Measurements from ENCODE around the gene JAG1.

The JAG1 gene

GRCh38 chr20:10651227-10651990 is 22.4 kb downstream of the JAG1 start:
- no peak for DNase-seq

- no peak for DNase-seq
Observed at GRCh38 chr20:10649797-10650160, 24.0 kb downstream of the JAG1 start.

DNA sequence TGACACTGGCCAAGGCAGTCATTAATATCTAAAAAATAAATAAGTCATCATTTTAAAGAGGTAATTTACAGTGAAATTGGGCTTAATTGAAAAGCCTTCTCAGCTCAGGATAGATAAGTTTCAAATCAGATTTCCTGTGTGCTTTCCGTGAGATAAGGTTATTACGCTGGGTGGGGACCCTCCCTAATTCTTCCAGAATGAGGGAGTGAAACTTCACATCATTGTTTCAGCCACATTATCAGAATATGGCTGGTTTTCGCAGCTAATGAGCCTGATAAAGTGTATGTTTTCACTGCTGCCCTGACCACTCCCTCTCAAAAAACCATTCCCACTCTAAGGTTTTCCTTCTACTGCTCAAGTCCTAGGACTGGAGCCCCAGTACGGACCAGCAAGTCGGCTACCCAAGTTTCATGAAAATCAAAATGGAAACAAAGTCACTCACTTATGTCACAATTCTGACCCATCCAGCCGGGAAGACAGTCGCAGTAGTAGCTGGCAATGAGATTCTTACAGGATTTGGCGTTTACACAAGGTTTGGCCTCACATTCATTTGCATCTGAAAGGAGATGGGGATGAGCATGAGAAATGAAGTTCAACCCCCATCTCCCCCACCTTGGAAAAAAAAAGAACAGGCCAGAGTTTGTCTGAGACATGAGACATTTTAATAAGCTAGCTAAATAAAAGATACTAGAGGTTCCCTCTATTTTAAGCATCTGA is 24.6 kb downstream of the JAG1 start:
- no peak for DNase-seq

DNA sequence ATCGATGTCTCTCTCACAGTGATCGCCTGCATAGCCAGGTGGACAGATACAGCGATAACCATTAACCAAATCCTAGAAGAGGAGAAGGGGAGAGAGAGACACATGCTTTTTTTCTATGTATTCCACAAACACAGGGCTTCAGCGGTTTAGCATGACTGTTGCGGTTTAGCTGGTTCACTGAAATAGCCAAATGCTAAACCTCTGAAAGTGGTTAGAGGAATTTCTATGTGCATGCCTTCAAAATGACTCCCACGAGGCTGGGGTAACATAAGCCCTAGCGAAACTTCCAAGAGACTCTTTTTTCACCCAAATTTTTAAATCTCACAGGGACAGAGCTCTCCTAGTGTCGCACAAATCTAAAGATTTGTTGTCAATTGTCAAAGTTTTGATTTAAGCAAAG is 25.1 kb downstream of the JAG1 start:
- DNase-seq: no peak

DNA sequence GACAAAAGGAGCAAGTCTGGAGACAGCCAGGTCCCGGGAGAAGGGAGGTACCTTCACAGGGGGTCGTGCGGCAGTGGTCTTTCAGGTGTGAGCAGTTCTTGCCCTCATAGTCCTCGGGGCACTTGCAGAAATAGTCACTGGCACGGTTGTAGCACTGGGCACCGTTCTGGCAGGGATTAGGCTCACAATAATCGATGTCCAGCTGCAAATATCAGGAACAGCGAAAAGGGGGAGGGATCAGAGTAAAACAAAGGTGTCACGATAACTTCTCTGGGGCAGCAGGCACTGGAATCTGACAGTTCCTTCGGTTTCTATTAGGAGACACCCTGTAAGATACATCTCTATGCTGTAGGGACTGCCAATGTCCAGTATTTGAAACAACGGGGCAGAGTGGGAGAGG is 25.9 kb downstream of the JAG1 start:
- no peak for DNase-seq

DNA sequence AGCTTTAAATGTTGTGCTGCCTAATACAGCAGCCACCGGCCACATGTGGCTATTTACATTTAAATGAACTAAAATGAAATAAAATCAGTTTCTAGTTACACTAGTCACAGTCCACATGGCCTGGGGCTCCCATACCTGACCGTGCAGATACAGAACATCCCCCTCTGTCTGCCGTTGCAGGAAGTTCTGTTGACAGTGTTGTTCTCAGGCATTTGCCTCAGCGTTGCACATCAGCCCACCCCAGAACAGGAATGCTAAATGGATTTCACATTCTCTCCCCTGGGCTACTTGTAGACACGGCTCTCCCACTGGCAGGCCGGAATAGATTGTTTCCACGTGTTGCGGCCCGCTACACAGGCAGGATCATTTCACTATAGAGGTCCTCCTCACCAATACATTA is 26.3 kb downstream of the JAG1 start:
- DNase-seq: no peak

GRCh38 chr20:10646886-10647420 is 26.8 kb downstream of the JAG1 start:
- no peak for DNase-seq

DNA sequence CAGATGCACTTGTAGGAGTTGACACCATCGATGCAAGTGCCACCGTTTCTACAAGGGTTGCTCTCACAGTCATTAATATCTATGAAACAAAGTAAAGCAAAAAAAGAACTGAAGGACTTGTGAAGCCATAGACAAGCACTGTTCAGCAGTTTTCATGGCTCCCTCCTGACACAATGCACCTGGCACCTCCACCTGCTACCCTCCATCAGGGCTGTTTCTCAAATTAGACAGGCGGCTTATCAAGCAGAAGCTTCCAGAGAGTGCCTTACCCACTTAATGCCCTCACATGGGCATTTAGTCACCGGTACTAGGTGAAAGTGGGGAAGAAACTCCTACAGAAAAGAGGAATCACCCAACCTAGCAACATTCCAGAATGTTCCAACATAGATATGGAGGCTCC is 27.8 kb downstream of the JAG1 start:
- no peak for DNase-seq

- DNase-seq: no peak
Observed at GRCh38 chr20:10645205-10645570, 28.6 kb downstream of the JAG1 start.

DNA sequence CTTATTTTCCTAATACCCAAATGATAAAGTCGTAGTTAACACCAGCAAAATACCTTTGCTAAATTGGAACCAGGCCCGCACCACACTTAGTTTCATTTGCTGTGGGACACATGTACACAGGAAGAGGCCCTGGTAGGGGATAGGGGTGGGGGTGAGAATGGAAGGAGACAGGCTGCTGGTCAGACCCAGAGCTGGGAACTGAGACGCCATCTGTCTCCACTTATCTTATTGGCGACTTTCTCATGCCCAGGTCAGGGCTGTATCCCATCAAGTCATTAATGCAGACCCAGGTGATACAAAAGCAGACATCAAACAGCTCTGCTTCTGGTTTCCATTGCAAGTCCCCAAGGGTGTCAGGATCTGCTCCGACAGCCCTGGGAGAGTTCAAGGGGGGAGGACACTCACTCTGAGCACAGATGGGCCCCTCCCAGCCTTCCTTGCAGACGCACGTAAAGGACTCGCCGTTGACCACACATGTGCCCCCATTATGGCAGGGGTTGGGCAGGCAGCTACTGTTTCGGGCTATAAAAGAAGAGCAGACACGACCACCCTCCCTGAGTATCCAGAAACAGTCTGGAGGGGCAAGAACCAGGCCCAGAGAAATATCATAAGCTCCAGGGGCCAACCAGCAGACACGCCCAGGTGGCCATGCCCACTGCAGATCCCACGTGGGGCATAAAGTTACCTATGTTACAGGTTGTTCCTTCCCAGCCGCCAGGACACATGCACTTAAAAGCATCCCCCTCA is 29.2 kb downstream of the JAG1 start:
- no peak for DNase-seq

- no peak for DNase-seq
Observed at GRCh38 chr20:10643560-10643873, 30.3 kb downstream of the JAG1 start.

GRCh38 chr20:10642856-10643559 is 30.8 kb downstream of the JAG1 start:
- DNase-seq: no peak

- DNase-seq: no peak
Observed at GRCh38 chr20:10641893-10642292, 31.9 kb downstream of the JAG1 start.

DNA sequence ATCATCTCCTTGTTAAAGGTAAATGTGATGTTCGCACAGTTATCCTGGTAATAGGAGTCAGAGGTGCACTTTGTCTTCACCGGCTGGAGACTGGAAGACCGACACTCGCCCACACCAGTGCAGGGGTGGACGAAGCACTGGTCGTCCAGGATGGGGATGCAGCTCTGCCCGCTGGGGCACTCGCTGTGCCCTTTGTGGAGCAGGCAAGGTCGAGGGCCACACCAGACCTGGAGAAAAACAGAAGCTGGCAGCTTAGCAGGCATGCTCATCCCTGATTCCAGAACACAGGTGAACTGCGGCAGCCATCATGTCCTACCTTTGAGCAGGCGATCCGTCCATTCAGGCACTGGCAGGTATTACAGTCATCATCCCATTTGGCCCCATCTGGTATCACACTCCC is 32.3 kb downstream of the JAG1 start:
- DNase-seq: no peak

DNA sequence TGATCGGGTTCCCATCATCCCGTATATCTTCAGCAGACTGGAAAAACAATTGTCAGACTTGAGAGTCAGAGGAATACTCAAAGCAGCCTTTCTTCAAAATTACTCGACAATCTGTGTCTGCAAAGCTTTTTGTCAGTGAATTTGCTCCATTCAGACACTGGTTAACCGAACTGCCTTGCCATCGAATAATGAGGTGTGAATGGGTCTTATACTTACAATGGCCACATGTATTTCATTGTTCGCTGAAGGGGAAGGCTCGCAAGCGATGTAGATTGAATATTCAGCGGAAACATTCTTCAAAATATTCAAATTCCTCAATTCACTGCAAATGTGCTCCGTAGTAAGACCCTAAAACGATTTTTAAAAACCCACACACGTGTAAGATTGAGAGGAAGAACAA is 32.9 kb downstream of the JAG1 start:
- DNase-seq: no peak

- no peak for DNase-seq
Observed at GRCh38 chr20:10639737-10640556, 33.9 kb downstream of the JAG1 start.

DNA sequence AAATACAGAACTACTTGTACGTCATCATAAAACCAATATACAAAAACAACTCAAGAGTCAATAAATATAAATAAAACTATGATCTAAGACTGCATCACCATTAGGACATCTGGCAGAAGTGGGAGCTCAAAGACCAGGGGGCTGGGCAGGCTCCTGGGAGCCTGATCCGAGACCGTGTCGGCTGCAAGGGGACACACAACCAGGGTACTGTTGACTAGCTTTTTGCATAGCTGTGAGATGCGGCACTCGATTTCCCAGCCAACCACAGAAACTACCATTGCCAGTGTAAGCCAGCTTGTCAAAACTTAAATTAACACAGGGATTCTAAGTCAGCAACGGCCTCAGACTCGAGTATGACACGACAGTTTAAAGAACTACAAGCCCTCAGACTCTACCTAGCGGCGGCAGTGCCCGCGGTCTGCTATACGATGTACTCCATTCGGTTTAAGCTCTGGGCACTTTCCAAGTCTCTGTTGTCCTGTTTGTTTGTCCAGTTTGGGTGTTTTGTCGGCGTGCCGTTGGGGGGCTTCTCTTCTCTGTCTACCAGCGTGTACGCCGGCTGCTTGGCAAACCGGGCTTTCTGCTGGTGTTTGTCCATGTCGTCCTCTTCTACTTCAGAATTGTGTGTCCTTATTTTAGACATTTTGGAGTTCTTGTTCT is 34.6 kb downstream of the JAG1 start:
- DNase-seq: no peak

GRCh38 chr20:10637563-10637962 is 36.2 kb downstream of the JAG1 start:
- DNase-seq: no peak

DNA sequence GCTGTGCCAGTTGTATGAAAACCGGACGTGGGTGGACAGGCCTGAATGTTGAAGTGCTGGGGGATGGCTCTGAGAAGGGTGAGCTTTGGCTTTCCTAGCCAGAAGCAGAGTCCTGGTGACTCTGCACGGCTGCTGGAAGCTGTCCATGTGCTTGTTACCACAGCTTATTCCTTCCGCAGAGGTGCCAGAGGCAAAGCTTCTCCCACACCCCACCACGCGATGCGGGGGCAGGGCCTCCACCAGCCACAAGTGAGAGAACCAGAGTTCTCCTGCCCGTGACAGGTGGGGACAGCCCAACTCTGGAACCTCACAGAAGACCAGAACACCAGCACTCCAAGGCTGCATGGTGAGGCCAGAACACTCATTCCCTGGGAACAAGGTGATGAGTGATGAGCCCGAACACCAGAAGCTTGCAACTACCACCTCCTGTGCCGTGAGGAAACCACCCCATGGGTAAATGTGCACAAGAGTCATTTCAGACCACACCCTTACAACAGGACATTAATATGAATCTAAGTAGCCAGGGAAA is 36.7 kb downstream of the JAG1 start:
- no peak for DNase-seq

DNA sequence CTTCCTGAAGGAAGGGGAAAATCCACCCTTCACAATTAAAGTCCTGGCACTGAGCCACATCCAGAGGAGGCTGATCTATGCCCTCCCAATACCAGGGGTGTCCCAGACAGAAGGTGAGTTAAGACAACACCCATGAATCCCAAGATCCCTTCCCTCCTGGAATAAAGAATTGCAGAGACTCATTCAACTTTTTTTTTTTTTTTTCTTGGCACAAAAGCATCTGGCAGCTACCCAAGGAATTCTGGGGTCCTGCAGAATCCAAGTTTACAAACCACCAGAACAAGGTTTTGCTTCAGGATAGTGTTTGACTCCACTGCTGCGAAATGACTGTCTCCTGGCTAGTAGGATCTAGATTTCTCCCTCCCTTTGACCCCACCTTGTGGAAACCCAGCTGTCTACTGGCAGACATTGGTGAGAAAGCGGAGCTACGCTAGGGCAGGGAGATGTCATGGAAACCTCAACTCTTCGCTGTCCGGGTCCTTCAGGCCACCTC is 37.4 kb downstream of the JAG1 start:
- no peak for DNase-seq

- no peak for DNase-seq
Observed at GRCh38 chr20:10635476-10636208, 38.2 kb downstream of the JAG1 start.
